GM12878 (cell line): Measurements from ENCODE around the gene CD34. TPM values are rescaled to one million over a fixed set of nuclear protein-coding genes. Genes with fewer than 3 reads are reported as not detected.

Experiments
- CHD2 ChIP-seq: IDR thresholded peaks from 2 replicates; pipeline ENCODE4 v1.6.1; 2011; ENCODE audit warnings: low read depth, low read length, improper control_type of control experiment, borderline replicate concordance
- HDAC2 ChIP-seq: fragments of 200-600 bp; sonication (generic); IDR thresholded peaks from 2 replicates; pipeline ENCODE4 v1.6.1; 2017
- NFIC ChIP-seq: IDR thresholded peaks from 2 replicates; pipeline ENCODE4 v1.6.1; 2012; ENCODE audit warnings: low read depth, mild to moderate bottlenecking, inconsistent platforms, low read length, moderate library complexity
- NRF1 ChIP-seq: conservative IDR thresholded peaks from 2 replicates; pipeline ENCODE4 v1.6.1; 2011; ENCODE audit warnings: mild to moderate bottlenecking, low read depth, low read length, improper control_type of control experiment
- SPI1 ChIP-seq: IDR thresholded peaks from 2 replicates; pipeline ENCODE4 v1.6.1; 2011; ENCODE audit warnings: low read depth, mild to moderate bottlenecking, low read length, moderate library complexity, borderline replicate concordance; ENCODE audit not compliant: insufficient read depth
- SUZ12 ChIP-seq: fragments of 200-600 bp; sonication (generic); IDR thresholded peaks from one replicate; pipeline ENCODE4 v1.6.1; 2018; ENCODE audit warnings: antibody characterized with exemption, mild to moderate bottlenecking; ENCODE audit not compliant: unreplicated experiment
- TBL1XR1 ChIP-seq: IDR thresholded peaks from 2 replicates; pipeline ENCODE4 v1.6.1; 2012; ENCODE audit warnings: low read depth, low read length, improper control_type of control experiment
- ZBTB40 ChIP-seq: fragments of 450-650 bp; IDR thresholded peaks from 2 replicates; pipeline ENCODE4 v1.6.1; 2016; ENCODE audit warnings: mild to moderate bottlenecking, moderate library complexity, borderline replicate concordance
- polyA plus RNA-seq, 11 experiments: library from polyadenylated mRNA; depleted of rRNA in 4 of 11; unstranded in 6 of 11; stranded (reverse) in 5 of 11; fragments of >200 nt; fragmentation: Nextera tagmentation in 4 of 11; fragmentation: Illumina TruSeq in 1 of 11; extraction: Ambion mirVana in 4 of 11; extraction: Trizol in 1 of 11; gene quantifications; 1 replicate in 1 of 11; 2 replicates in 10 of 11; pipeline versions ENCODE4 v1.2.1 to v1.2.3, GENCODE V29; 2011 to 2016; ENCODE audit warnings: inconsistent platforms in 2 of 11, missing spikeins in 2 of 11, low read depth in 1 of 11
- total RNA-seq, 4 experiments: library from RNA; depleted of rRNA in 3 of 4; stranded (reverse); fragments of >200 nt in 3 of 4; fragmentation: Illumina TruSeq in 1 of 4; extraction: Trizol in 1 of 4; gene quantifications; 2 replicates each; pipeline versions ENCODE4 v1.2.1 to v1.2.3, GENCODE V29; 2013 to 2021
- TF ChIP-seq, protein P1 (sequence below): fragments of 450-650 bp; IDR thresholded peaks from 2 replicates; pipeline ENCODE4 v1.6.1; 2016; ENCODE audit warnings: mild to moderate bottlenecking

CD34 gene
- total and polyA plus RNA-seq, 10 of the 15 experiments (the other 5 are each of a cell fraction or from before 2014, with no cell fraction given) = under 0.01 to 0.08 (median 0.02) TPM; not detected in 6

- TF ChIP-seq SUZ12 (no peak), HDAC2 (no peak), CHD2 (0 out of 2 replicates have a peak, but pooled peaks have one; percentile 47), TBL1XR1 (no peak), SPI1 (peak; percentile 83), ZBTB40 (no peak), NFIC (no peak), NRF1 (no peak)
- TF ChIP-seq, protein P1, sequence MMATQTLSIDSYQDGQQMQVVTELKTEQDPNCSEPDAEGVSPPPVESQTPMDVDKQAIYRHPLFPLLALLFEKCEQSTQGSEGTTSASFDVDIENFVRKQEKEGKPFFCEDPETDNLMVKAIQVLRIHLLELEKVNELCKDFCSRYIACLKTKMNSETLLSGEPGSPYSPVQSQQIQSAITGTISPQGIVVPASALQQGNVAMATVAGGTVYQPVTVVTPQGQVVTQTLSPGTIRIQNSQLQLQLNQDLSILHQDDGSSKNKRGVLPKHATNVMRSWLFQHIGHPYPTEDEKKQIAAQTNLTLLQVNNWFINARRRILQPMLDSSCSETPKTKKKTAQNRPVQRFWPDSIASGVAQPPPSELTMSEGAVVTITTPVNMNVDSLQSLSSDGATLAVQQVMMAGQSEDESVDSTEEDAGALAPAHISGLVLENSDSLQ = no peak
These were observed 46.9 kb downstream of the CD34 start (continued) for GRCh38 chr1:207863893-207864535.
